ENCODE data around the gene NME7.

GRCh38 chr1:169124459-169124858, 243.1 kb downstream of the NME7 start:
- TF ChIP-seq EZH2 (IDR thresholded peaks at IDR 0.05; ENCODE audit: insufficient read depth, poor library complexity, severe bottlenecking) = no peak
- no peak for TF ChIP-seq EZH2phosphoT487 (IDR thresholded peaks at IDR 0.05; ENCODE audit: insufficient read depth, low read depth)
